ENCODE measurements around the gene PRR3. TPM values are rescaled to one million over a fixed set of nuclear protein-coding genes. Genes with fewer than 3 reads are reported as not detected.

PRR3 gene
- total and polyA plus RNA-seq, 2 of the 13 experiments (the other 11 are each of a cell fraction or from before 2014, with no cell fraction given), result 14.6 to 21.2 TPM

- TF ChIP-seq UBTF (CRISPR knock-in tag; IDR thresholded peaks at IDR 0.05) (peak; percentile 20; the same call in 1 of the 2 replicates), CREBL2 (CRISPR knock-in tag; IDR thresholded peaks at IDR 0.05; ENCODE audit: borderline replicate concordance) (no peak; the same call in 1 of the 2 replicates), ZFP82 (CRISPR knock-in tag; IDR thresholded peaks at IDR 0.05; ENCODE audit: borderline replicate concordance) (no peak; the same call in 1 of the 2 replicates), SALL1 (CRISPR knock-in tag; IDR thresholded peaks at IDR 0.05) (peak; percentile 68), SP2 (CRISPR knock-in tag; IDR thresholded peaks at IDR 0.05) (no peak; the same call in 1 of the 2 replicates), SRY (CRISPR knock-in tag; IDR thresholded peaks at IDR 0.05) (no peak), HIC2 (CRISPR knock-in tag; IDR thresholded peaks at IDR 0.05; ENCODE audit: low read depth) (peak; percentile 17; the same call in 1 of the 2 replicates), ZNF160 (CRISPR knock-in tag; IDR thresholded peaks at IDR 0.05) (no peak; the same call in 1 of the 2 replicates), ATF1 (CRISPR knock-in tag; IDR thresholded peaks at IDR 0.05) (peak; percentile 84), ZNF446 (CRISPR knock-in tag; IDR thresholded peaks at IDR 0.05) (no peak), ARID4A (CRISPR knock-in tag; IDR thresholded peaks at IDR 0.05; ENCODE audit: borderline replicate concordance) (peak; percentile 68), ZNF224 (CRISPR knock-in tag; IDR thresholded peaks at IDR 0.05) (no peak), JUND (CRISPR knock-in tag; IDR thresholded peaks at IDR 0.05) (peak; percentile 84), CBFB (CRISPR knock-in tag; IDR thresholded peaks at IDR 0.05) (no peak; the same call in 1 of the 2 replicates), ZNF660 (CRISPR knock-in tag; IDR thresholded peaks at IDR 0.05; ENCODE audit: borderline replicate concordance, low read depth) (no peak; the same call in 1 of the 2 replicates), ZNF569 (CRISPR knock-in tag; IDR thresholded peaks at IDR 0.05; ENCODE audit: borderline replicate concordance) (no peak), ELF1 (CRISPR knock-in tag; IDR thresholded peaks at IDR 0.05) (no peak), NCOA5 (CRISPR knock-in tag; IDR thresholded peaks at IDR 0.05) (no peak), POGZ (CRISPR knock-in tag; IDR thresholded peaks at IDR 0.05) (peak; percentile 10; the same call in 1 of the 2 replicates), ASH2L (IDR thresholded peaks at IDR 0.05; ENCODE audit: insufficient read length, low read depth, low read length) (no peak), ZNF790 (CRISPR knock-in tag; IDR thresholded peaks at IDR 0.05; ENCODE audit: borderline replicate concordance) (no peak)
Observed at GRCh38 chr6:30556066-30556905, 809 bp upstream of the PRR3 start, which contains the start of gene GNL1 (continued).
